ENCODE measurements around the gene ADAMTS14.
A peak's percentile ranks its signal among the peaks of the same experiment; 100 is the strongest.
"Not testable (repeated sequence)": the region's sequence is repeated elsewhere in the genome, so short reads cannot be mapped to it uniquely, and the experiment has no call there.

ADAMTS14 gene, protein sequence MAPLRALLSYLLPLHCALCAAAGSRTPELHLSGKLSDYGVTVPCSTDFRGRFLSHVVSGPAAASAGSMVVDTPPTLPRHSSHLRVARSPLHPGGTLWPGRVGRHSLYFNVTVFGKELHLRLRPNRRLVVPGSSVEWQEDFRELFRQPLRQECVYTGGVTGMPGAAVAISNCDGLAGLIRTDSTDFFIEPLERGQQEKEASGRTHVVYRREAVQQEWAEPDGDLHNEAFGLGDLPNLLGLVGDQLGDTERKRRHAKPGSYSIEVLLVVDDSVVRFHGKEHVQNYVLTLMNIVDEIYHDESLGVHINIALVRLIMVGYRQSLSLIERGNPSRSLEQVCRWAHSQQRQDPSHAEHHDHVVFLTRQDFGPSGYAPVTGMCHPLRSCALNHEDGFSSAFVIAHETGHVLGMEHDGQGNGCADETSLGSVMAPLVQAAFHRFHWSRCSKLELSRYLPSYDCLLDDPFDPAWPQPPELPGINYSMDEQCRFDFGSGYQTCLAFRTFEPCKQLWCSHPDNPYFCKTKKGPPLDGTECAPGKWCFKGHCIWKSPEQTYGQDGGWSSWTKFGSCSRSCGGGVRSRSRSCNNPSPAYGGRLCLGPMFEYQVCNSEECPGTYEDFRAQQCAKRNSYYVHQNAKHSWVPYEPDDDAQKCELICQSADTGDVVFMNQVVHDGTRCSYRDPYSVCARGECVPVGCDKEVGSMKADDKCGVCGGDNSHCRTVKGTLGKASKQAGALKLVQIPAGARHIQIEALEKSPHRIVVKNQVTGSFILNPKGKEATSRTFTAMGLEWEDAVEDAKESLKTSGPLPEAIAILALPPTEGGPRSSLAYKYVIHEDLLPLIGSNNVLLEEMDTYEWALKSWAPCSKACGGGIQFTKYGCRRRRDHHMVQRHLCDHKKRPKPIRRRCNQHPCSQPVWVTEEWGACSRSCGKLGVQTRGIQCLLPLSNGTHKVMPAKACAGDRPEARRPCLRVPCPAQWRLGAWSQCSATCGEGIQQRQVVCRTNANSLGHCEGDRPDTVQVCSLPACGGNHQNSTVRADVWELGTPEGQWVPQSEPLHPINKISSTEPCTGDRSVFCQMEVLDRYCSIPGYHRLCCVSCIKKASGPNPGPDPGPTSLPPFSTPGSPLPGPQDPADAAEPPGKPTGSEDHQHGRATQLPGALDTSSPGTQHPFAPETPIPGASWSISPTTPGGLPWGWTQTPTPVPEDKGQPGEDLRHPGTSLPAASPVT

DNA sequence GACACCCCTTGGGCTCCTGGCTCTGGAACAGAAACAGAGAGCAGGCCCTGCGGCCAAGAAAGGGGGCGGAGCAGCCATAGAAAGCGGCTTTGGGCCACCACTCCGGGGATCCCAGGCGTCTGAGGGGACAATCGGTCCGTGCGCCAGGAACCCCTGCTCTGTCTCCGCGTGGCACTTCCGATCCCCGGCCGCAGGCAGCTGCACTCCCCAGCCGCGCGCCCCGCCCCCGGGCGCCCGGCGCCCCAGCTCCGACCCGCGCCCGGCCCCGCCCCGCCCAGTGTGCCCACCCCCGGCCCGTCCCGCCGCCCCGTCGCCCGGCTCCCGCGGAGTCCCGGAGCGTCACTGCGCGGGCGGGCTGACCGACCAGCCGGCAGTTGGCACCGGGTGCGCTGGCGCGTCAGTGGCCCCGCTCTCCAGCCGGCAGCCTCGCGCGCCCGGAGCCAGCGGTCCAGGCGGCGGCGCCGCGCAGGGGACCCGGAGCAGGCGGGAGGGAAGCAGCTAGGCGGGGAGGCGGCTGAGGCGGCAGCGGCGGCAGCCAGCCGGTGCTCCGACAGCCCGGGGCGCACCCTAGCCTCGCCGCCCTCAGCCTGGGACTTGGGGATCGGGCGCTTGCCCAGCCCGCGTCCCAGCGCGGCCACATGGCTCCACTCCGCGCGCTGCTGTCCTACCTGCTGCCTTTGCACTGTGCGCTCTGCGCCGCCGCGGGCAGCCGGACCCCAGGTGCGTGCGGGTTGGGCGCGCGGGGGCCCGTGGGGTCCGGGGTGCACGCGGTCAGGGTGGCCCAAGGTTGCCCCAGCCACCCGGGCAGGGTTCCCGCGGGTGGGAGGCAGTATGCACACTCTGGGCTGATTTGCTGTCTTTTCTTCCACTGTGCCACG is at the start of gene ADAMTS14:
Gene ADAMTS14, plus strand, starts transcription at position 342 of the 878 bp plus-strand sequence. Its CDS starts 297 bp downstream, at position 639.
- peak; percentile 10 to 25 for DNase-seq

DNA sequence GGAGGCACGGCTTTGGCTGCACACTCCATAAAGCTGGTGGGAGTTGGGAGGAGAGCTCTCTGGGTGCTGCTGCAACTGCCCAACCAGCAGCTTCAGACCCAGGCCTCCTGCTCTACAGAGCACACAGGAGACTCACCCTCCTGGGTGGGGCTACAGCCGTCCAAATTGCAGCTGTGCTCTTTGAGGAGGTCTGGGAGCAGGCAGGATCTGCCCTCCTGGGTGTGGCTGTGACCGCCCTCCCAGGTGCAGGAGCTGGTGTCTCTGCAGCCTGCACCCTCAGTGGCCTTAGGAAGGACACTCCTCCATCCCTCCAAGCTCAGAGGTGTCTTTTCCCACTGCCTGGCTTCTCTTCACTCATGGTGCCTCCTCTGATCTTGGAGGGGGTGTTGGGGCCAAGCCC is 49.8 kb upstream of the ADAMTS14 start:
- no peak for DNase-seq

DNA sequence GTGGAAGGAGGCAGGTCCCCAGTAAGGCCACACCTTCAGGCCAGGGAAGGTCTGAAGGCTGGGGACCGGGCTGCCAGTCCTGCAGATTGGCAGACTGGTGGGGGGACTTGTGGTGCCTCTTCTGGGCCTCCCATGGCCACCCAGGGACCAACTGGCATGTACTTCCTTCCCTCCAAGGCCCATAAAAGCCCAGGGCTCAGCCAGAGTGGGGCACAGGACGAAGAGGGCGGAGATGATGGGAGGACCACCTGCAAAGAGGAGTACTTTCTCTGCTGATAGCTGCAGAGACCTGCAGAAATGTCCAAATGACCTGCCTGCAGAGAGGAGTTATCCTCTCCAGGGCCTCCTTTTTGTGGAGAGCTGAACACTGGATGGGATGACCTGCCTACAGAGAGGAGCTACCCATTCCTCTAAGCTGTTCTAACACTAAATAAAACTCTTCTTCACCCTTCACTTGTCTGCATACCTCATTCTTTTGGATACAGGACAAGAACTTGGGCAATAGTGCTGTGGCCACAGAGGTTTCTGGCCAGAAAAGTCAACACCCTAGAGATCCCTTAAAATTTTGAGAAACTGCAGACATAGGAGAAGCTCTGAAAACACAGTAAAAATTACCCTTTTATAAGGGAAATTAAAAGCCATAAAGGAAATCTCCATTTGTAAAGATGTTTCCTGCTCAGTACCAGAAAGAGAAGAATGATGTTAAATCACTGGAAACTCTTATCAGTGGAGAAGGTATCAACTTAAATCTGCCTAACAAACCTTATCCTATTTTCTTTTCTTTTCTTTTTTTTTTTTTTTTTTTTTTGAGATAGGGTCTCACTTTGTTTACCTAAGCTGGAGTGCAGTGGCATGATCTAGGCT is 49.1 kb upstream of the ADAMTS14 start:
- no peak for DNase-seq

DNA sequence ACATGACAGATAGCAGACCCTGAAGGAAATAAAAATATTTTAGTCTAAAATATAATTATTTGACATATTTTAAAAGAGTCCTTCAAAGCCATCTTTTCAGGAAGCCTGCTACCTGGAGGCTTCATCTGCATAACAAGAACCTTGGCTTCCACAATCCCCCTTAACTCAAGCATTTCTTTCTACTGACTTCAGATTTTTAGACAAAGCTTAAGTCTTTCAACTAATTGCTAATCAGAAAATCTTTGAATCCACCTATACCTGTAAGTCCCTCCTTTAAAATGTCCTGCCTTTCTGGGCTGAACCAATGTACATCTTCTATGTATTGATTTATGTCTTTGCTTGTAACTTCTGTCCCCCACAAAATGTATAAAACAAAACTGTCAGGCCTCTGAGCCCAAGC is 46.2 kb upstream of the ADAMTS14 start:
- no peak for DNase-seq

DNA sequence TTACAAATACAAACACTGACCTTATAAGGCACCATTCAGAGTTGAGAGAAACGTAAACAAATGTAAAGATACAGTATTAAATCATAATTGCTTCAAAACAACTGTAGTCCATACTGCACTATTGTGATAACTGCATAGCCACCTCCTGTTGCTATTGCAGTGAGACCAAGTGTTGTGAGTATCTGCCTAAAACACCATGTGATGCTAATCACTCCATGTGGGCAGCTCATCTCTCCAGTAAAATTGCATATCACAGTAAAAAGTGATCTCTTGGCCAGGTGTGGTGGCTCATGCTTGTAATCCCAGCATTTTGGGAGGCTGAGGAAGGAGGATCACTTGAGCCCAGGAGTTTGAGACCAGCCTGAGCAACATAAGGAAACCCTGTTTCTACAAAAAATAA is 43.0 kb upstream of the ADAMTS14 start:
- DNase-seq, result no peak

DNA sequence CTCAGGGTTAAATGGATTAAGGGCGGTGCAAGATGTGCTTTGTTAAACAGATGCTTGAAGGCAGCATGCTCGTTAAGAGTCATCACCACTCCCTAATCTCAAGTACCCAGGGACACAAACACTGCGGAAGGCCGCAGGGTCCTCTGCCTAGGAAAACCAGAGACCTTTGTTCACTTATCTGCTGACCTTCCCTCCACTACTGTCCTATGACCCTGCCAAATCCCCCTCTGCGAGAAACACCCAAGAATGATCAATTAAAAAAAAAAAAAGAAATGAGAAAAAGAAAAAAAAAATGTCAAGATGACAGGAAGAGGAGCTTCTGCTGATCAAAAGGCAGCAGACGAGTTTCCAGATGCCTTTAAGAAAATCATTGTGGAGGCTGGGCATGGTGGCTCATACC is 40.6 kb upstream of the ADAMTS14 start:
- not testable (repeated sequence) for DNase-seq

DNA sequence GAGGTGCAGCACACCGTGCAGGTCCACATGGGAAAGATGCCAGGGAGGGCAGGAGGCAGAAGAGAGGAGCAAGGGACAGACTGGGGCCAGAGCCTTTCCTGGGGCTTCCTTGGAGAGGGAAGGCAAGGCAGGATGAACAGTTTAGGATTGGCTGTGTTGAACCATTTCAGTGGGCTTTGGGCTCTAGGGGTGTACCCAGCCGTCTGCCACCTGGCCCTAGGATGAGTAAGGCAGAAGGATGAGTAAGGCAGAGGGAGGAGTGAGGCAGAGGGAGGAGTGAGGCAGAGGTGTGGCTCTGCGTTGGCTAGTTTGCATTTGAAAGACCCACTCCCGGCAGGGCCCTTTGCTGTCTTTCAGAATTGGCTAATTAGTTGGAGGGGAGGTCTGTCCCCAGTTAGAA is 38.3 kb upstream of the ADAMTS14 start:
- DNase-seq, result no peak

DNA sequence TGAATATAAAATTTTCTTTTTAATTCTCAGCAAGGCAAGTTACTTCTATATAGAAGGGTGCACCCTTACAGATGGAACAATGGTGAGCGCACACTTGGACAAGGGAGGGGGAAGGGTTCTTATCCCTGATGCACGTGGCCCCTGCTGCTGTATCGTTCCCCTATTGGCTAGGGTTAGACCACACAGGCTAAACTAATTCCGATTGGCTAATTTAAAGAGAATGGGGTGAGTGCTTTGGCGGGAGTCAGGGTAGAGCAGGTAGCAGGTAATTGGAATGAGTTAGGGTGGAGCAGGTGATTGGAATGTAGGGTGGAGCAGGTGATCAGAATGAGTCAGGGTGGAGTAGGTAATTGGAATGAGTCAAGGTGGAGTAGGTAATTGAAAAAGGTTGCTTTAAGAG is 37.8 kb upstream of the ADAMTS14 start:
- DNase-seq, result not testable (repeated sequence)

DNA sequence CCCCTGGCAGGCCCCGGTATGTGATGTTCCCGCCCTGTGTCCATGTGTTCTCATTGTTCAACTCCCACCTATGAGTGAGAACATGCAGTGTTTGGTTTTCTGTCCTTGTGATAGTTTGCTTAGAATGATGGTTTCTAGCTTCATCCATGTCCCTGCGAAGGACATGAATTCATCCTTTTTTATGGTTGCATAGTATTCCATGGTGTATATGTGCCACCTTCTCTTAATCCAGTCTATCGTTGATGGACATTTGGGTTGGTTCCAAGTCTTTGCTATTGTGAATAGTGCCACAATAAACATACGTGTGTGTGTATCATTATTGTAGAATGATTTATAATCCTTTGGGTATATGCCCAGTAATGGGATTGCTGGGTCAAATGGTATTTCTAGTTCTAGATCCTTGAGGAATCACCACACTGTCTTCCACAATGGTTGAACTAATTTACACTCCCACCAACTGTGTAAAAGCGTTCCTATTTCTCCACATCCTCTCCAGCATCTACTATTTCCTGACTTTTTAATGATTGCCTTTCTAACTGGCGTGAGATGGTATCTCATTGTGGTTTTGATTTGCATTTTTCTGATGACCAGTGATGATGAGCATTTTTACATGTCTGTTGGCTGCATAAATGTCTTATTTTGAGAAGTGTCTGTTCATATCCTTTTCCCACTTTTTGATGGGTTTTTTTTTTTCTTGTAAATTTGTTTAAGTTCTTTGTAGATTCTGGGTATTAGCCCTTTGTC is 32.5 kb upstream of the ADAMTS14 start:
- not testable (repeated sequence) for DNase-seq

DNA sequence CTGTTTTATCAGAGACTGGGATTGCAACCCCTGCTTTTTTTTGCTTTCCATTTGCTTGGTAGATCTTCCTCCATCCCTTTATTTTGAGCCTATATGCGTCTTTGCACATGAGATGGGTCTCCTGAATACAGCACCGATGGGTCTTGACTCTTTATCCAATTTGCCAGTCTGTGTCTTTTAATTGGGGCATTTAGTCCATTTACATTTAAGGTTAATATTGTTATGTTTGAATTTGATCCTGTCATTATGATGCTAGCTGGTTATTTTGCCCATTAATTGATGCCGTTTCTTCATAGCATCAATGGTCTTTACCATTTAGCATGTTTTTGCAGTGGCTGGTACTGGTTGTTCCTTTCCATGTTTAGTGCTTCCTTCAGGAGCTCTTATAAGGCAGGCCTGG is 29.0 kb upstream of the ADAMTS14 start:
- not testable (repeated sequence) for DNase-seq

DNA sequence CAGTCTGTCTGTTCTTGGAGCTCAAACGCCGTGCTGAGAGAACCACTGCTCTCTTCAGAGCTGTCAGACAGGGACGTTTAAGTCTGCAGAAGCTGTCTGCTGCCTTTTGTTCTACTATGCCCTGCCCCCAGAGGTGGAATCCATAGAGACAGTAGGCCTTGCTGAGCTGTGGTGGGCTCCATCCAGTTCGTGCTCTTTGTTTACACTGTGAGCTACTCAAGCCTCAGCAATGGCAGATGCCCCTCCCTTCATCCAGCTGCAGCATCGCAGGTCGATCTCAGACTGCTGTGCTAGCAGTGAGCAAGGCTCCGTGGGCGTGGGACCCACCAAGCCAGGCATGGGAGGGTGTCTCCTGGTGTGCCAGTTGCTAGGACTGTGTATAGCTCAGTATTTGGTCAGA is 27.3 kb upstream of the ADAMTS14 start:
- not testable (repeated sequence) for DNase-seq

DNA sequence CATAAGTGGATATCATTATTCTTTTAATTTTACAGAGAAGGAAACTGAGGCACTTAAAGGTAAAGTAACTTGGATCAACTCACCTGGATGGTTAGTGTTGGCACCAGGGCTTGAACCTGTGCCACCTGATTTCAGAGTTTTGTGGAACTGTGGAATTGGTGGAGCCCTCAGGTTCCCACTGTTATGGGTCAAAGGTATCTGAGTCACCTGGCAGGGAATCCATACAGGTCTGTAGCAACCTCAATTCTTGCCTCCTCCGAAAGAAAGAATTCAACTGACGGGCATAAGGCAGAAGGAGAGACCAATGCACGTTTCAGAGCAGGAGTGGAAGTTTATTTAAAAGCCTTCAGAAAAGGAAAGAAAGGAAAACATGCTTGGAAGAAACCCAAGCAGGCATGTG is 25.2 kb upstream of the ADAMTS14 start:
- no peak for DNase-seq

DNA sequence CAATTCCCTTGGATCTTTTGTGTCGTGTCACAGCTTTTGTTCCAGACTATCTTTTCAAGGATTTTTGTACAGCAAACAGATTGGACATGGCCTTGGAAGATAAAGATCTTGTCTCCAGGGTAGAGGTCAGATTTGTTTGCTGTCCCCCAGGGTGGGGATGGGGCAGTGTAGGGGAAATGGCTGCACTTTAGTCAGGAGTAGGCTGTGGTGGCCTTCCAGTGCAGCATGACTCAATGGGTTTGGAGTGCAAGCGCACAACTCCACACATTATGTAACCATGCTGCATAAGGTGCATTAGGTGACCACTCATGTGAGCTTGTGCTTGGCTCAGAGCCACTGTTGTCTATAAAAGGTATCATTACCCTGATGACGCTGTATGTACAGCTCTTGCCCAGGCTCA is 23.9 kb upstream of the ADAMTS14 start:
- DNase-seq, result no peak

DNA sequence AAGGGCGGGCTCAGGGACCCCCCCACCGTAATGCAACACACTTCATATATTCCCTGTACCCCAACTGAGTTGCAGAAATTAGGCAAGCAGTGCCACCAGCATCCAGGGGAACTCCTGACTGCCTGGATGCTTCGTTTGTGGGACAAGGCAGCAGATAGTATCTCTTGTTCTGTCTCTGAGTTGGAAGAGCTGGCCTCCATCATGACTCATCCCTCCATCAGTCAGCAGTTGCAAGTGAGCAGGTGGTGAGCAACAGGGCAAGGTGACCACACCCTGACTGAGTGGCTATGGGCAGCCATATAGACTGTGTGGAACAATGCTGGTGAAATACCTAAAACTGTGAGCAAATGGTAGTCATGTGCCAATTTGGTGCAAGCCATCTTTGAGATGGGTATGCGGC is 22.8 kb upstream of the ADAMTS14 start:
- no peak for DNase-seq

DNA sequence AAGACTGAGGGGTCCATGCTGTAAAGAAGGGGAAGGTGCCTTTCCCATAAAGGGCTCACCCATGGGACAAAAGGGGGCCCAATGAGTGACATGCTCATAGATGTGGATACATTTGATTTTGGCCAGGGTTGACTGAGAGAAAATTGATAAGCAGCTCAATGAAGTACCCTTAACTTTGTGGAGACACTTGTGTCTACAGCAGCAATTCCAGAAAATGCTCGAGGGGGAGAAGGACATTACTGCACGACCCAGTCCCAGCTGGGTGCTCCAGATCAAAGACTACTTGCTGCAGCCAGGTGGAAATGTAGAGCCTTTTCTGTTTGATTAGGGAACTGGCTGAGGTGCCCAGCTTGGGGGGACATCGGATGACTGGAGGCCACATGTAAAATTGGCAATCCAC is 22.2 kb upstream of the ADAMTS14 start:
- no peak for DNase-seq

DNA sequence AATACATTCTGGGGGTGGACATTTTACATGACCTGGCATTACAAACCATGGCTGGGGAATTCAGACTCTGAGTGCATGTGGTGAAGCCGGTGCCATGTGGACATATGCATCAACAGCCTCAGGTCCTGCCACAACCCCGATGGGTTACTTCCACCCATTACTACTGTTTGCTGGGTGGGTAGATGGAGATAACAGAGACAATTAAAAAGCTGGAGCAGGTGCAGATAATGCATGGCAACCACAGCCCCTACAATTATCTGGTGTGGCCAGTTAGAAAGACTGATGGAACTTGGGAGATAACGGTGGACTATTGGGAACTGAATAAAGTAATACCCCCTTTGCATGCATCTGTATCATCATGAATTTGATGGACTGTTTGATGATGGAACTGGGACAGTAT is 21.6 kb upstream of the ADAMTS14 start:
- DNase-seq, result no peak

DNA sequence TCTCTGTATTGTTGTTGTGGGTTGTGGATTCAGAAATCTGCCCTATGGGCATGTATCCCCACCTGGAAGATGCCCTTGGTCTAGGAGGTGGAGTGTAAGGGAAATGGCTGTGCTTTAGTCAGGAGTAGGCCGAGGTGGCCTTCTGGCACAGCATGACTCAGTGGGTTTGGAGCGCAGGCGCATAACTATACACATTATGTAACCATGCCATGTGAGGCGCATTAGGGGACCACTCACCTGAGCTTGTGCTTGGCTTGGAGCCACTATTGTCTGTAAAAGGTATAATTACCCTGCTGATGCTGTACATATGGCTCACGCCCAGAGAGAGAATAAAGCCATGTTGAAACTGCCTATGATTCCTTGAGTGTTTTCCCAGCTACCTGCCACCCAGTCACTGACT is 20.6 kb upstream of the ADAMTS14 start:
- DNase-seq, result no peak

DNA sequence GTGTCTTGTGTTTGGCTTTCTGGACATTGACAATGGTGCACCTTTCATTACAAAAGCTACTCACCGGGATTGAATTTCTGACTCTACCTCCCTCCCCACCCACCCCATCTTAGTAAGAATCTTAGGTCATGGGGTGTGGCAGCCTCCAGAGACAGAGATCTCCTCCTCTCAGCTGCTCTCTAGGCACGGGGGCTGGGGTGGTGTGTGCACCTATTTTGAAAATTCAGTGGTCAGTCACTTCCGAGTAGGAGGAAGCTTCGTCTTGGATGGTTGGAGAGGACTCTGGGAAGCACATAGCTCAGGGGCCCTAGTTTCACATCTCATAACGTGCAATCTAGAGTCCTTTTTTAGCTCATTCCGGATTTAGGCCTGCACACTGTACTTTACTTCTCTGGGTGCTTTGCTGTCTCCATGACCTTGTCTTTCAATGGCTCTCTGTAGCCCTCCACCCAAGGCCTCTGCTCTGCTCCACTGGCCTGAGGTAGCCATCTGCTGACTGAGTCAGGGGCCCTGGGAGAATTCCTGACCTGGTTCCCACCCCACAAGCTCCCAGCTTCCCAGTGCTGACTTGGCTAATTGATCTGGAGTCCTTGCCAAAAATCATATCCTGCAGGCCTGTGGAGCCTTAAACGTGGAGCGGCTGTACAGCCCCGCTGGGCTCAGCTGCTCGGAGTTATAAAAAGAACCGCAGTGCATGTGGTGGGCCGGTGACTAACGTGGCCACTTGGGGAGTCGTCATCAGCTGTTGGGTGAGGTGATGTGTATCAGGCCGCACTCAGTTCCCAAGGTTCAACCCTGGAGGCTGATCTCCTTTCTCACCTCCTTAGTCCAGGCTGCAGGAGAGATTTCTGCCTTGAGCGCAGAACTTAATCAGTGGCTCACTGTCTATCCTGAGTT is 19.3 kb upstream of the ADAMTS14 start:
- DNase-seq, result no peak

DNA sequence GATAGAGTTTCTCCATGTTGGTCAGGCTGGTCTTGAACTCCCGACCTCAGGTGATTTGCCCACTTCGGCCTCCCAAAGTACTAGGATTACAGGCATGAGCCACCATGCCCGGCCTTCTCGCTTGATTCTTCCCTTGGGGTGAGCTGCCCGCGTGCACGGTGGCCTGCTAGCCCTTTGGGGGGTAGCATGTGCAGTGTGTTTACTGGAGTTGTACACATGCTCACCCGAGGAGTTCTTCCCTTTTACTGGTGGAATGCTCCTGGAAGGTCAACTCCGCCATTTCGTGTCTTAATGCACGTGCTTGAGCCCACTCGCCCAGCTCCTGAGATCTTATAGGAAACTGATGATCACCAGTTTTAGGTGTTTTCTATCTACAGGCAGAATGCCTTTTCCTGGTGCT is 17.0 kb upstream of the ADAMTS14 start:
- no peak for DNase-seq
